CD4-positive, alpha-beta T cell treated with Interleukin-4 for 4 hours (primary cell): ENCODE results near the gene TUFT1.

Source experiments
- DNase-seq: peaks from one replicate; pipeline ENCODE4 v3.0.0-alpha.2; 2020

The TUFT1 gene

GRCh38 chr1:151540982-151541377 lies 871 bp downstream of the TUFT1 start:
- DNase-seq = no peak

GRCh38 chr1:151541752-151542151 lies 1.6 kb downstream of the TUFT1 start:
- DNase-seq = no peak

- DNase-seq = no peak
These were observed 2.6 kb downstream of the TUFT1 start for GRCh38 chr1:151542710-151543129.

GRCh38 chr1:151545542-151545941 lies 5.4 kb downstream of the TUFT1 start:
- DNase-seq = no peak

- DNase-seq = no peak
These were observed 6.2 kb downstream of the TUFT1 start for GRCh38 chr1:151546011-151546925.

- no peak for DNase-seq
These were observed 7.2 kb downstream of the TUFT1 start for GRCh38 chr1:151547119-151547899.

GRCh38 chr1:151547900-151548230 lies 7.8 kb downstream of the TUFT1 start:
- DNase-seq = no peak

GRCh38 chr1:151549199-151549598 lies 9.1 kb downstream of the TUFT1 start:
- no peak for DNase-seq

- DNase-seq = no peak
These were observed 13.6 kb downstream of the TUFT1 start for GRCh38 chr1:151553659-151554058.

- DNase-seq = no peak
These were observed 15.9 kb downstream of the TUFT1 start for GRCh38 chr1:151556052-151556451.

GRCh38 chr1:151562661-151563060 lies 22.6 kb downstream of the TUFT1 start:
- DNase-seq = no peak

- no peak for DNase-seq
These were observed 23.3 kb downstream of the TUFT1 start for GRCh38 chr1:151563376-151563775.

- no peak for DNase-seq
These were observed 25.5 kb downstream of the TUFT1 start for GRCh38 chr1:151565502-151566189.

- DNase-seq = peak; percentile 68
These were observed 28.5 kb downstream of the TUFT1 start for GRCh38 chr1:151568626-151569088.

- DNase-seq = no peak
These were observed 30.7 kb downstream of the TUFT1 start for GRCh38 chr1:151570819-151571218.

GRCh38 chr1:151574575-151575529 lies 34.7 kb downstream of the TUFT1 start:
- no peak for DNase-seq

GRCh38 chr1:151577173-151577572 lies 37.1 kb downstream of the TUFT1 start:
- DNase-seq = no peak

GRCh38 chr1:151578941-151579340 lies 38.8 kb downstream of the TUFT1 start:
- DNase-seq = no peak

GRCh38 chr1:151579436-151580225 lies 39.5 kb downstream of the TUFT1 start:
- DNase-seq = no peak

GRCh38 chr1:151581451-151581850 lies 41.3 kb downstream of the TUFT1 start:
- DNase-seq = no peak

- DNase-seq = no peak
These were observed 41.8 kb downstream of the TUFT1 start for GRCh38 chr1:151581921-151582320.
